PFSK-1 (cell line): ENCODE results near the gene ANO10.

Source experiments
- SIN3A ChIP-seq: IDR thresholded peaks from 2 replicates; pipeline ENCODE4 v1.6.1; 2012; ENCODE audit warnings: mild to moderate bottlenecking, low read length, moderate library complexity, borderline replicate concordance; ENCODE audit not compliant: insufficient read depth
- TF ChIP-seq, protein P1 (sequence below), 2 experiments: IDR thresholded peaks; 2 replicates each; pipeline versions ENCODE4 v1.6.1 to v1.8.0; 2011 to 2012; ENCODE audit warnings: low read depth in 2 of 2, low read length in 2 of 2, control low read depth in 1 of 2, inconsistent platforms in 1 of 2, mild to moderate bottlenecking in 1 of 2, moderate library complexity in 1 of 2; ENCODE audit not compliant: insufficient read depth in 1 of 2

GRCh38 chr3:43559961-43560360, 61.9 kb downstream of the ANO10 start:
- TF ChIP-seq, protein P1, sequence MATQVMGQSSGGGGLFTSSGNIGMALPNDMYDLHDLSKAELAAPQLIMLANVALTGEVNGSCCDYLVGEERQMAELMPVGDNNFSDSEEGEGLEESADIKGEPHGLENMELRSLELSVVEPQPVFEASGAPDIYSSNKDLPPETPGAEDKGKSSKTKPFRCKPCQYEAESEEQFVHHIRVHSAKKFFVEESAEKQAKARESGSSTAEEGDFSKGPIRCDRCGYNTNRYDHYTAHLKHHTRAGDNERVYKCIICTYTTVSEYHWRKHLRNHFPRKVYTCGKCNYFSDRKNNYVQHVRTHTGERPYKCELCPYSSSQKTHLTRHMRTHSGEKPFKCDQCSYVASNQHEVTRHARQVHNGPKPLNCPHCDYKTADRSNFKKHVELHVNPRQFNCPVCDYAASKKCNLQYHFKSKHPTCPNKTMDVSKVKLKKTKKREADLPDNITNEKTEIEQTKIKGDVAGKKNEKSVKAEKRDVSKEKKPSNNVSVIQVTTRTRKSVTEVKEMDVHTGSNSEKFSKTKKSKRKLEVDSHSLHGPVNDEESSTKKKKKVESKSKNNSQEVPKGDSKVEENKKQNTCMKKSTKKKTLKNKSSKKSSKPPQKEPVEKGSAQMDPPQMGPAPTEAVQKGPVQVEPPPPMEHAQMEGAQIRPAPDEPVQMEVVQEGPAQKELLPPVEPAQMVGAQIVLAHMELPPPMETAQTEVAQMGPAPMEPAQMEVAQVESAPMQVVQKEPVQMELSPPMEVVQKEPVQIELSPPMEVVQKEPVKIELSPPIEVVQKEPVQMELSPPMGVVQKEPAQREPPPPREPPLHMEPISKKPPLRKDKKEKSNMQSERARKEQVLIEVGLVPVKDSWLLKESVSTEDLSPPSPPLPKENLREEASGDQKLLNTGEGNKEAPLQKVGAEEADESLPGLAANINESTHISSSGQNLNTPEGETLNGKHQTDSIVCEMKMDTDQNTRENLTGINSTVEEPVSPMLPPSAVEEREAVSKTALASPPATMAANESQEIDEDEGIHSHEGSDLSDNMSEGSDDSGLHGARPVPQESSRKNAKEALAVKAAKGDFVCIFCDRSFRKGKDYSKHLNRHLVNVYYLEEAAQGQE (IDR thresholded peaks at IDR 0.05; ENCODE audit: insufficient read depth in 1 of 2, low read depth in 2 of 2, low read length in 2 of 2): no peak
- TF ChIP-seq SIN3A: no peak
